K562 (cell line): ENCODE data around the gene GPSM3. TPM values are rescaled to one million over a fixed set of nuclear protein-coding genes. Genes with fewer than 3 reads are reported as not detected.

Experiments
- CAMTA2 ChIP-seq: fragments of 250-450 bp; sonication (Bioruptor Pico); conservative IDR thresholded peaks from 2 replicates; pipeline ENCODE4 v1.5.1; 2022
- ETV1 ChIP-seq: fragments of 450-650 bp; conservative IDR thresholded peaks from 2 replicates; pipeline ENCODE4 v1.6.1; 2016; ENCODE audit warnings: missing genetic modification characterization, control low read depth, low read depth, missing compliant biosample characterization
- KAT7 ChIP-seq: sonication (generic); formaldehyde crosslinking; IDR thresholded peaks from 2 replicates; pipeline ENCODE4 v1.8.0; 2022; ENCODE audit warnings: missing genetic modification reagents, mild to moderate bottlenecking, borderline replicate concordance
- NFIC ChIP-seq: fragments of 450-650 bp; IDR thresholded peaks from 2 replicates; pipeline ENCODE4 v1.6.1; 2017; ENCODE audit warnings: mild to moderate bottlenecking, inconsistent platforms
- PPARD ChIP-seq: fragments of 250-450 bp; sonication (Bioruptor Pico); IDR thresholded peaks from 2 replicates; pipeline ENCODE4 v1.8.0; 2022; ENCODE audit warnings: inconsistent platforms, mild to moderate bottlenecking, moderate library complexity
- PTTG1 ChIP-seq: fragments of 450-650 bp; IDR thresholded peaks from 2 replicates; pipeline ENCODE4 v1.6.1; 2016; ENCODE audit warnings: low read depth, mild to moderate bottlenecking, missing genetic modification characterization, missing compliant biosample characterization
- RAD21 ChIP-seq, 2 experiments: fragments of 250-450 bp in 1 of 2; fragments of 450-650 bp in 1 of 2; sonication (Bioruptor Pico) in 1 of 2; formaldehyde crosslinking in 1 of 2; IDR thresholded peaks in 1 of 2; conservative IDR thresholded peaks in 1 of 2; 2 replicates each; pipeline versions ENCODE4 v1.4.0 to v1.8.0; 2020 to 2022; ENCODE audit warnings: mild to moderate bottlenecking in 2 of 2, moderate library complexity in 1 of 2
- SIRT6 ChIP-seq: IDR thresholded peaks from one replicate; pipeline ENCODE4 v1.6.1; 2012; ENCODE audit warnings: low read depth, mild to moderate bottlenecking, control low read depth, inconsistent platforms, low read length, moderate library complexity
- TEAD1 ChIP-seq, 2 experiments: fragments of 450-650 bp in 1 of 2; sonication (generic) in 1 of 2; formaldehyde crosslinking; IDR thresholded peaks; 2 replicates each; pipeline versions ENCODE4 v1.4.0 to v1.8.0; 2020 to 2022; ENCODE audit warnings: mild to moderate bottlenecking in 2 of 2, missing genetic modification reagents in 1 of 2
- TEAD2 ChIP-seq: fragments of 450-650 bp; IDR thresholded peaks from 2 replicates; pipeline ENCODE4 v1.6.1; 2016; ENCODE audit warnings: missing genetic modification characterization, control low read depth, missing compliant biosample characterization
- ZNF146 ChIP-seq: IDR thresholded peaks from one replicate; pipeline ENCODE4 v1.6.1; 2018; ENCODE audit warnings: missing compliant biosample characterization; ENCODE audit not compliant: unreplicated experiment
- ZNF212 ChIP-seq: fragments of 450-650 bp; formaldehyde crosslinking; IDR thresholded peaks from 2 replicates; pipeline ENCODE4 v1.4.0; 2020; ENCODE audit warnings: mild to moderate bottlenecking
- polyA plus RNA-seq, 8 experiments: library from polyadenylated mRNA; depleted of rRNA in 4 of 8; stranded (reverse) in 5 of 8; unstranded in 3 of 8; fragments of >200 nt; fragmentation: Nextera tagmentation in 2 of 8; fragmentation: Illumina TruSeq in 1 of 8; extraction: Ambion mirVana in 2 of 8; extraction: Trizol in 1 of 8; gene quantifications; 2 replicates each; pipeline versions ENCODE4 v1.2.1 to v1.2.3, GENCODE V29; 2011 to 2014; ENCODE audit warnings: inconsistent platforms in 1 of 8, missing spikeins in 1 of 8
- total RNA-seq, 7 experiments: library from RNA; depleted of rRNA in 6 of 7; stranded (reverse); fragments of >200 nt in 6 of 7; fragmentation: Illumina TruSeq in 2 of 7; extraction: Trizol in 2 of 7; gene quantifications; 2 replicates each; pipeline versions ENCODE4 v1.2.1 to v1.2.3, GENCODE V29; 2011 to 2021; ENCODE audit warnings: low replicate concordance in 1 of 7
- TF ChIP-seq, protein P1 (sequence below), 2 experiments: fragments of 450-650 bp; formaldehyde crosslinking in 1 of 2; IDR thresholded peaks; 2 replicates each; pipeline versions ENCODE4 v1.4.0 to v1.6.1; 2014 to 2020; ENCODE audit warnings: mild to moderate bottlenecking in 2 of 2, borderline replicate concordance in 1 of 2, low read depth in 1 of 2
- TF ChIP-seq, protein P2 (sequence below): fragments of 450-650 bp; IDR thresholded peaks from 2 replicates; pipeline ENCODE4 v1.6.1; 2016; ENCODE audit warnings: mild to moderate bottlenecking

GPSM3 gene
- total and polyA plus RNA-seq, 9 of the 15 experiments (the other 6 are each of a cell fraction or from before 2014, with no cell fraction given) = 5.3 to 42.6 (median 24.4) TPM

DNA sequence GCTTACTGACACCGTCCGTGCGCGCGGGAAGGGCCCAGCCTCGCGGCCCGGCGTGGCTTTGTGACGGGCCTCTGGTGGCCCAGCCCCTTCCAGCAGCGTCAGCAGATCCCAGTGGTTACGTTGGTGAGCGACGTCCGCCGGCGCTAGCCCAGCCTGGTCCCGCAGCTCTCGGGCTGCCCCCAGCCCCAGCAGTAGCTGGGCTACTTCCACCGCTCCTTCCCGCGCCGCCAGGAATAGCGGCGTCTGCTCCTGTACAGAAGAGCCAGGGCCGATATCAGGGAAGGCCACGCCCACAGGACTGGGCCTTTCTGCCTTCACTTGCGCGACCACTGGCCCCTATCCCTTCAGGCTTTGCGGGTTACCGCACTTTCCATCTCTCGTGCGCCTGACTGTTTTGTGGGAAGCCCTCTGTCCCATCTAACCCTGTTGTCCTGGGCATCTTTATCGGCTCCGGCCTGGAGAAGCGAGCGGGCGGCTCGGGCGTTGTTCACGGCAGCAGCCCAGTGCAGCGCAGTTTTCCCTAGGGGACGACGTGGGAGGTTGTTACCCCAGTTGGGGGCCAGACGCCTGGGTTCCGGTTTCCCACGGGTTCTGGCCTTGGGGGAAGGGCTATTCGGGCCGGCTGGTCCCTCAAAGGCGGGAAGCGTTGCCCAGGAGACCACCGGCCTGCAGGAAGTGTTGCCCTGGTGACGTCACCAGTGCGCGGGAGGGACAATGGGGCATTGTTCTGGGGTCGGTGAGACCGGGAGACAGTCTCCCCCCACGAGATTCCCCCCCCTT, 3.6 kb upstream of the GPSM3 start (continued):
- TF ChIP-seq, protein P1, sequence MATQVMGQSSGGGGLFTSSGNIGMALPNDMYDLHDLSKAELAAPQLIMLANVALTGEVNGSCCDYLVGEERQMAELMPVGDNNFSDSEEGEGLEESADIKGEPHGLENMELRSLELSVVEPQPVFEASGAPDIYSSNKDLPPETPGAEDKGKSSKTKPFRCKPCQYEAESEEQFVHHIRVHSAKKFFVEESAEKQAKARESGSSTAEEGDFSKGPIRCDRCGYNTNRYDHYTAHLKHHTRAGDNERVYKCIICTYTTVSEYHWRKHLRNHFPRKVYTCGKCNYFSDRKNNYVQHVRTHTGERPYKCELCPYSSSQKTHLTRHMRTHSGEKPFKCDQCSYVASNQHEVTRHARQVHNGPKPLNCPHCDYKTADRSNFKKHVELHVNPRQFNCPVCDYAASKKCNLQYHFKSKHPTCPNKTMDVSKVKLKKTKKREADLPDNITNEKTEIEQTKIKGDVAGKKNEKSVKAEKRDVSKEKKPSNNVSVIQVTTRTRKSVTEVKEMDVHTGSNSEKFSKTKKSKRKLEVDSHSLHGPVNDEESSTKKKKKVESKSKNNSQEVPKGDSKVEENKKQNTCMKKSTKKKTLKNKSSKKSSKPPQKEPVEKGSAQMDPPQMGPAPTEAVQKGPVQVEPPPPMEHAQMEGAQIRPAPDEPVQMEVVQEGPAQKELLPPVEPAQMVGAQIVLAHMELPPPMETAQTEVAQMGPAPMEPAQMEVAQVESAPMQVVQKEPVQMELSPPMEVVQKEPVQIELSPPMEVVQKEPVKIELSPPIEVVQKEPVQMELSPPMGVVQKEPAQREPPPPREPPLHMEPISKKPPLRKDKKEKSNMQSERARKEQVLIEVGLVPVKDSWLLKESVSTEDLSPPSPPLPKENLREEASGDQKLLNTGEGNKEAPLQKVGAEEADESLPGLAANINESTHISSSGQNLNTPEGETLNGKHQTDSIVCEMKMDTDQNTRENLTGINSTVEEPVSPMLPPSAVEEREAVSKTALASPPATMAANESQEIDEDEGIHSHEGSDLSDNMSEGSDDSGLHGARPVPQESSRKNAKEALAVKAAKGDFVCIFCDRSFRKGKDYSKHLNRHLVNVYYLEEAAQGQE (IDR thresholded peaks at IDR 0.05; ENCODE audit: borderline replicate concordance) = no peak
- TF ChIP-seq, protein P1 (CRISPR knock-in tag; IDR thresholded peaks at IDR 0.05; ENCODE audit: low read depth) = no peak; the same call in 1 of the 2 replicates
- TF ChIP-seq ETV1 (no peak; the same call in none of the 2 replicates), CAMTA2 (0 out of 2 replicates have a peak, but pooled peaks have one; percentile 45), TEAD1 (CRISPR knock-in tag; IDR thresholded peaks at IDR 0.05) (peak; percentile 2 to 58; a peak in 1 of 4 replicates), RAD21 (CRISPR knock-in tag; conservative IDR thresholded peaks at IDR 0.05 in 1 of 2, IDR thresholded peaks at IDR 0.05 in 1 of 2) (no peak), PPARD (CRISPR knock-in tag) (no peak), NFIC (peak; percentile 9; the same call in 1 of the 2 replicates), ZNF146 (CRISPR knock-in tag) (no peak), KAT7 (CRISPR knock-in tag) (0 out of 2 replicates have a peak, but pooled peaks have one; percentile 92), PTTG1 (no peak), ZNF212 (CRISPR knock-in tag) (no peak; the same call in 1 of the 2 replicates), SIRT6 (no peak), TEAD2 (no peak)
- TF ChIP-seq, protein P2, sequence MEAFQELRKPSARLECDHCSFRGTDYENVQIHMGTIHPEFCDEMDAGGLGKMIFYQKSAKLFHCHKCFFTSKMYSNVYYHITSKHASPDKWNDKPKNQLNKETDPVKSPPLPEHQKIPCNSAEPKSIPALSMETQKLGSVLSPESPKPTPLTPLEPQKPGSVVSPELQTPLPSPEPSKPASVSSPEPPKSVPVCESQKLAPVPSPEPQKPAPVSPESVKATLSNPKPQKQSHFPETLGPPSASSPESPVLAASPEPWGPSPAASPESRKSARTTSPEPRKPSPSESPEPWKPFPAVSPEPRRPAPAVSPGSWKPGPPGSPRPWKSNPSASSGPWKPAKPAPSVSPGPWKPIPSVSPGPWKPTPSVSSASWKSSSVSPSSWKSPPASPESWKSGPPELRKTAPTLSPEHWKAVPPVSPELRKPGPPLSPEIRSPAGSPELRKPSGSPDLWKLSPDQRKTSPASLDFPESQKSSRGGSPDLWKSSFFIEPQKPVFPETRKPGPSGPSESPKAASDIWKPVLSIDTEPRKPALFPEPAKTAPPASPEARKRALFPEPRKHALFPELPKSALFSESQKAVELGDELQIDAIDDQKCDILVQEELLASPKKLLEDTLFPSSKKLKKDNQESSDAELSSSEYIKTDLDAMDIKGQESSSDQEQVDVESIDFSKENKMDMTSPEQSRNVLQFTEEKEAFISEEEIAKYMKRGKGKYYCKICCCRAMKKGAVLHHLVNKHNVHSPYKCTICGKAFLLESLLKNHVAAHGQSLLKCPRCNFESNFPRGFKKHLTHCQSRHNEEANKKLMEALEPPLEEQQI = no peak
